ENCODE results near the gene DPEP2NB. TPM values are rescaled to one million over a fixed set of nuclear protein-coding genes. Genes with fewer than 3 reads are reported as not detected.
"Not testable (repeated sequence)": the region's sequence is repeated elsewhere in the genome, so short reads cannot be mapped to it uniquely, and the experiment has no call there.

The DPEP2NB gene
- total and polyA plus RNA-seq, 9 donors = not detected

DNA sequence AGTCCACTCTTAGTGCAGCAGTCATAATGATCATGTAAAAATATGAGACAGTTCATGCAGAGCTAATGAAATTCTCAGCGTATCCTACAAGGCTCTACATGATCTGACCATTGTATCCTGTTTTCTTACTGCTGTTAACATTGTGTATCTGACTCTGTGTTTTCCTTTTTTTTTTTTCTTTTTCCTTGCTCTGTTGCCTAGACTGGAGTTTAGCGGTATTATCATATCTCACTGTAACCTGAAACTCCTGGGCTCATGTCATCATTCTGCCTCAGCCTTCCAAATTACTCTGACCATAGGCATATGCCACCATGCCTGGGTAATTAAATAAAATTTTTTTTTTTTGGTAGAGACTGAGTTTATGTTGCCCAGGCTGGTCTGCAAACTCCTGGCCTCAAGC, 19.5 kb upstream of the DPEP2NB start:
- H3K27ac ChIP-seq = no peak overlapping the region
- no peak for DNase-seq
- no peaks in the 10 kb centered on the region for H3K27me3 ChIP-seq
- no peak for TF ChIP-seq POLR2A (IDR thresholded peaks at IDR 0.05)
- TF ChIP-seq EP300 (IDR thresholded peaks at IDR 0.05) = no peak
- no peak for TF ChIP-seq CTCF (IDR thresholded peaks at IDR 0.05)
- H3K4me3 ChIP-seq = no peak overlapping the region
- H3K36me3 ChIP-seq = no peaks in the 10 kb centered on the region
- H3K4me1 ChIP-seq (ENCODE audit: insufficient read depth) = no peaks in the 10 kb centered on the region
- 65 to 68% (median 66%) methylated on average over 2 of the region's 2 CpGs for WGBS, 3 donors
- intact Hi-C loops (cut with DNase I) = loop anchor here in 1 of 4 donors (10.0 kb wide), 1 partner anchor 210 kb away; no protein-coding TSS in a partner anchor
- no peaks in the 10 kb centered on the region for H3K9me3 ChIP-seq

DNA sequence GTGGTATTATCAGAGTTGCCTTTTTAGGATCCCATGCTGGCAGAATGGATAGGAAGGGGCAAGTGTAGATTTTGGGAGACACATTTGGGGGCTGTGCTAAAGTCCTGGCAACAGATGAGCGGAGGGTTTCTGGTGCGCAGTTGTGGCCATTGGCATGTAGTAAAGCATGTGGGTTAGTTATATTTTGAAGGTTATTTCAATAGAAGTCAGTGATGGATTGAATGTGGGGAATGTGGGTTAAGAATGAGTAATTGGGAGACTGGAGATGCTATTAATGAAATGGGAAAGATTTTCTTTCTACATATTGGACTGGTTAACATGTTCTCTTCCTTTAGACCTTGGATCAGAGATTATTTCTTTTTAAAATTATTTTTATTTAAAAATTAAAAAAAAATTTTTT, 17.4 kb upstream of the DPEP2NB start:
- no peaks in the 10 kb centered on the region for H3K4me1 ChIP-seq (ENCODE audit: insufficient read depth)
- WGBS, 3 donors = 96 to 98% (median 97%) methylated on average over 2 of the region's 2 CpGs
- peak in 1 of 5 donors; percentile 7 for DNase-seq

DNA sequence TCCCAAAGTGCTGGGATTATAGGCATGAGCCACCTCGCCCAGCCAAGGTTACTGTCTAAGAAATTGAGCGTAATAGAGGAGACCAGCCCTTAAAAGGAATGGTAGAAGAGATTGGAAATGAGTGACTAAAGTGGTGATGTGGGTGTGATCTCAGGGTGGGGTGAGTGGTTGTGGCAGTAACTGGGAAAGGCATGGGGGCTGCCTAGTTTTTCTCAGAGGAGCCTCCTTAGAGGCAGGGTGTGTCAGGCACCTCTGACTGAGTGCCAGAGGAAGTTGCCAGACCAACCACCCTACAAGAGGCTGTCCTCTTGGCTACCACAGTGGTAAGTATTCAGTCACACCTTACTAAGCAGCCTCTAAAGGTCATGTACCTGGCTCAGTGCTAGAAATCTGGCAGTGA, 16.2 kb upstream of the DPEP2NB start:
- WGBS, 3 donors = 91 to 96% (median 93%) methylated on average over 2 of the region's 2 CpGs
- intact Hi-C loops (cut with DNase I) = loop anchor here in 1 of 4 donors (10.0 kb wide), 1 partner anchor 207 kb away; no protein-coding TSS in a partner anchor
- peak in 1 of 5 donors; percentile 5 for DNase-seq
- no peak overlapping the region for H3K4me3 ChIP-seq
- H3K27ac ChIP-seq = no peak overlapping the region
- no peaks in the 10 kb centered on the region for H3K4me1 ChIP-seq (ENCODE audit: insufficient read depth)
- H3K27me3 ChIP-seq = no peaks in the 10 kb centered on the region
- no peaks in the 10 kb centered on the region for H3K36me3 ChIP-seq
- no peak for TF ChIP-seq CTCF (IDR thresholded peaks at IDR 0.05)
- no peak for TF ChIP-seq EP300 (IDR thresholded peaks at IDR 0.05)
- TF ChIP-seq POLR2A (IDR thresholded peaks at IDR 0.05) = no peak
- no peaks in the 10 kb centered on the region for H3K9me3 ChIP-seq

More for the DNA sequence above, 17.4 kb upstream of the DPEP2NB start:
- H3K9me3 ChIP-seq = no peaks in the 10 kb centered on the region
- no peaks in the 10 kb centered on the region for H3K27me3 ChIP-seq
- TF ChIP-seq CTCF (IDR thresholded peaks at IDR 0.05) (no peak), POLR2A (IDR thresholded peaks at IDR 0.05) (no peak), EP300 (IDR thresholded peaks at IDR 0.05) (no peak)
- H3K36me3 ChIP-seq = no peaks in the 10 kb centered on the region
- no peak overlapping the region for H3K27ac ChIP-seq
- intact Hi-C loops (cut with DNase I) = loop anchor here in 1 of 4 donors (10.0 kb wide), 1 partner anchor 208 kb away; no protein-coding TSS in a partner anchor
- H3K4me3 ChIP-seq = no peak overlapping the region

GRCh38 chr16:68030108-68030507, 14.4 kb upstream of the DPEP2NB start:
- not testable (repeated sequence) for H3K27ac ChIP-seq; H3K36me3 ChIP-seq; H3K4me1 ChIP-seq (ENCODE audit: insufficient read depth); H3K9me3 ChIP-seq; H3K4me3 ChIP-seq; H3K27me3 ChIP-seq
- intact Hi-C loops (cut with DNase I) = loop anchor here in 1 of 4 donors (10.0 kb wide), 1 partner anchor 205 kb away; no protein-coding TSS in a partner anchor
- 40 to 53% (median 41%) methylated on average over 6 of the region's 6 CpGs for WGBS, 3 donors
- DNase-seq = peak in 1 of 5 donors; percentile 14

GRCh38 chr16:68028996-68029395, 13.3 kb upstream of the DPEP2NB start:
- Histone ChIP-seq H3K27me3 (no peaks in the 10 kb centered on the region), H3K36me3 (no peaks in the 10 kb centered on the region), H3K4me1 (ENCODE audit: insufficient read depth) (no peaks in the 10 kb centered on the region), H3K4me3 (no peak overlapping the region), H3K9me3 (no peaks in the 10 kb centered on the region), H3K27ac (no peak overlapping the region)
- TF ChIP-seq CTCF (IDR thresholded peaks at IDR 0.05) (no peak), POLR2A (IDR thresholded peaks at IDR 0.05) (no peak), EP300 (IDR thresholded peaks at IDR 0.05) (no peak)
- 91 to 95% (median 92%) methylated on average over 3 of the region's 3 CpGs for whole genome bisulfite sequencing, 3 donors
- DNase-seq = no peak
- intact Hi-C loops (cut with DNase I) = loop anchor here in 1 of 4 donors (10.0 kb wide), 1 partner anchor 354 kb away; no protein-coding TSS in a partner anchor

Data from ovary (tissue), 9 donors.